Heart left ventricle (tissue), 13 donors: ENCODE measurements around the gene RRAS.

Experiments used
- POLR2A ChIP-seq, 2 donors: fragments of 450-650 bp; IDR thresholded peaks; one replicate each; pipeline ENCODE4 v1.6.1; 2017; ENCODE audit warnings: antibody characterized with exemption in 2 of 2, mild to moderate bottlenecking in 2 of 2, moderate library complexity in 2 of 2
- TF ChIP-seq, protein P1 (sequence below), 12 donors: fragments of 200-600 bp; sonication (generic) in 4 of 12; IDR thresholded peaks; one replicate each; pipeline versions ENCODE4 v1.5.0 to v1.8.0; 2018 to 2022; ENCODE audit warnings: antibody characterized with exemption in 12 of 12, mild to moderate bottlenecking in 5 of 12
- donor health status: ischemic (EF 13 %, LVEDD 7.1; RV severe dilation, severe dysfunction).
- donor health status: DM: no; HTN: yes; CAD: no.
- donor health status: DM: no; HTN: no; CAD: no.
- donor health status: ischemic (EF 25% LVEDD 6.9; RV normal size, moderate dysfunction).
- donor health status: ischemic (EF 25% LVEDD 5.7; RV mildly dilated, moderate dysfunction).
- donor health status: ischemic (EF 35%, LVEDD 5.7; RV mildly dilated, moderate dysfunction).
- donor health status: nonischemic (EF 11% LVEDD 7.7; RV severe dilation, severe dysfunction).
- donor health status: DM: yes; HTN: yes; CAD: no.
- donor health status: PGD.
- donor health status: ischemic (EF 29% LVEDD 5.4; RV normal size, mild dysfunction).
- donor health status: nonischemic (EF 23%, LVEDD 6.1; RV moderate dilation, normal function).

DNA sequence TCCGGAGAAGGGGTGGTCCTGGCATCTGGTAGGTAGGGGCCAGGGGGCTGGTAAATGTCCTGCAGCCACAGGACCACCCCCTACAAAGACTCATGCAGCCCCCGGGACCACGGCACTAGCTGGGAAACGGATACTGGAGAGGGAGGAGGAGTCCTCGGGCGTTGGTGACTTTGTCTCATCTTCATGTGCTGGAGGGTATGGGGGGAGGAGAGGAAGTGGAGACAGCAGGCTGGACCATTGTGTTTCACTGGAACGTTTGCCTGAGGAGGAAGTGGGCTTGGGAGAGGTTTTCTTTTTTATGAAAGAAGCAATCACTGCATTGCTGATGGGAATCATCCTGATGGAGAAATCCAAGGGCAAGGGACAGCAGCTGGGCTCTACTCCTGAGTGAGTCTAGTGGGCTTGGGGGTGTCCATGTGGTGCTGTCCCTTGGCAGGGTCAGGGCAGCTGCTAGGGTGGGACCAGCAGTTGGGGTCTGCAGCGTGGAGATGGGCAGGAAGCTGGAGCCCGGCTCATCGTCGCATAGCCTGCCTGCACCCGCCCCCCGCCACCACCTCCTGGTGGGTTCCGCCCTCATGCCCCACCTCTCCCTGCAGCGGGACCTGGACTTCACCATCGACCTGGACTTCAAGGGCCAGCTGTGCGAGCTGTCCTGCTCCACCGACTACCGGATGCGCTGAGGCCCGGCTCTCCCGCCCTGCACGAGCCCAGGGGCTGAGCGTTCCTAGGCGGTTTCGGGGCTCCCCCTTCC is 47.8 kb upstream of the RRAS start:
- TF ChIP-seq, protein P1, sequence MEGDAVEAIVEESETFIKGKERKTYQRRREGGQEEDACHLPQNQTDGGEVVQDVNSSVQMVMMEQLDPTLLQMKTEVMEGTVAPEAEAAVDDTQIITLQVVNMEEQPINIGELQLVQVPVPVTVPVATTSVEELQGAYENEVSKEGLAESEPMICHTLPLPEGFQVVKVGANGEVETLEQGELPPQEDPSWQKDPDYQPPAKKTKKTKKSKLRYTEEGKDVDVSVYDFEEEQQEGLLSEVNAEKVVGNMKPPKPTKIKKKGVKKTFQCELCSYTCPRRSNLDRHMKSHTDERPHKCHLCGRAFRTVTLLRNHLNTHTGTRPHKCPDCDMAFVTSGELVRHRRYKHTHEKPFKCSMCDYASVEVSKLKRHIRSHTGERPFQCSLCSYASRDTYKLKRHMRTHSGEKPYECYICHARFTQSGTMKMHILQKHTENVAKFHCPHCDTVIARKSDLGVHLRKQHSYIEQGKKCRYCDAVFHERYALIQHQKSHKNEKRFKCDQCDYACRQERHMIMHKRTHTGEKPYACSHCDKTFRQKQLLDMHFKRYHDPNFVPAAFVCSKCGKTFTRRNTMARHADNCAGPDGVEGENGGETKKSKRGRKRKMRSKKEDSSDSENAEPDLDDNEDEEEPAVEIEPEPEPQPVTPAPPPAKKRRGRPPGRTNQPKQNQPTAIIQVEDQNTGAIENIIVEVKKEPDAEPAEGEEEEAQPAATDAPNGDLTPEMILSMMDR (IDR thresholded peaks at IDR 0.05), result no peak
- TF ChIP-seq POLR2A (IDR thresholded peaks at IDR 0.05), result no peak
